ENCODE measurements around the gene RABEP2. TPM values are rescaled to one million over a fixed set of nuclear protein-coding genes. Genes with fewer than 3 reads are reported as not detected.
"Not testable (repeated sequence)": the region's sequence is repeated elsewhere in the genome, so short reads cannot be mapped to it uniquely, and the experiment has no call there.

Gene RABEP2
- polyA plus RNA-seq, 1 donor (not counting 4 experiments of a cell fraction or from before 2014, with no cell fraction given) = 8.7 TPM

- no peak for FAIRE-seq
- H3K79me2 ChIP-seq (ENCODE audit: control insufficient read depth, insufficient read depth, low read length) = peaks cover 5% of the 10 kb centered on the region
- no peaks in the 10 kb centered on the region for H4K20me1 ChIP-seq (ENCODE audit: control insufficient read depth, extremely low read depth, insufficient read depth, low read length)
- dilution Hi-C loops (cut with MboI; ENCODE audit: extremely low pct_ligation_motif_present, low sequenced_read_pairs) = no loop called here
- TF ChIP-seq EZH2 (IDR thresholded peaks at IDR 0.05; ENCODE audit: low read length) (no peak), CTCF (optimal IDR thresholded peaks at IDR 0.05 in 1 of 3, IDR thresholded peaks at IDR 0.05 in 1 of 3, conservative IDR thresholded peaks at IDR 0.05 in 1 of 3; ENCODE audit: extremely low read depth in 1 of 3, insufficient read depth in 2 of 3, low read length in 3 of 3) (no peak)
- H3K9me3 ChIP-seq (ENCODE audit: control insufficient read depth, low read depth, low read length) = no peaks in the 10 kb centered on the region
- H3K4me3 ChIP-seq (ENCODE audit: control insufficient read depth in 2 of 3, extremely low read depth in 1 of 3, insufficient read depth in 2 of 3, low read depth in 1 of 3, low read length in 3 of 3) = no peak overlapping the region
- no peaks in the 10 kb centered on the region for H3K27me3 ChIP-seq (ENCODE audit: control insufficient read depth, extremely low read depth, insufficient read depth, low read length)
- H3K4me2 ChIP-seq (ENCODE audit: control insufficient read depth, extremely low read depth, insufficient read depth, low read depth, low read length) = no peak overlapping the region
- H3K9me1 ChIP-seq (ENCODE audit: control insufficient read depth, extremely low read depth, insufficient read depth, low read length) = no peaks in the 10 kb centered on the region
- peaks cover 10% of the 10 kb centered on the region for H3K4me1 ChIP-seq (ENCODE audit: control insufficient read depth, extremely low read depth, insufficient read depth, low read length)
- no peak overlapping the region for H3K27ac ChIP-seq (ENCODE audit: control insufficient read depth, insufficient read depth, low read length)
- no peaks in the 10 kb centered on the region for H3K36me3 ChIP-seq (ENCODE audit: control insufficient read depth in 2 of 2, extremely low read depth in 1 of 2, insufficient read depth in 2 of 2, low read length in 2 of 2)
- H2AFZ ChIP-seq (ENCODE audit: control insufficient read depth, low read length) = no peak overlapping the region
- H3K9ac ChIP-seq (ENCODE audit: control insufficient read depth, extremely low read depth, insufficient read depth, low read length) = no peak overlapping the region
- DNase-seq (ENCODE audit: low read depth, low spot score) = no peak
Observed at GRCh38 chr16:28946681-28947080, 21.6 kb upstream of the RABEP2 start.

GRCh38 chr16:28943281-28943680 lies 18.2 kb upstream of the RABEP2 start:
- no peaks in the 10 kb centered on the region for H3K27me3 ChIP-seq (ENCODE audit: control insufficient read depth, extremely low read depth, insufficient read depth, low read length)
- dilution Hi-C loops (cut with MboI; ENCODE audit: extremely low pct_ligation_motif_present, low sequenced_read_pairs) = no loop called here
- H3K9ac ChIP-seq (ENCODE audit: control insufficient read depth, extremely low read depth, insufficient read depth, low read length) = no peak overlapping the region
- H3K4me1 ChIP-seq (ENCODE audit: control insufficient read depth, extremely low read depth, insufficient read depth, low read length) = peaks cover 10% of the 10 kb centered on the region
- H3K27ac ChIP-seq (ENCODE audit: control insufficient read depth, insufficient read depth, low read length) = no peak overlapping the region
- H3K4me2 ChIP-seq (ENCODE audit: control insufficient read depth, extremely low read depth, insufficient read depth, low read depth, low read length) = no peak overlapping the region
- TF ChIP-seq CTCF (optimal IDR thresholded peaks at IDR 0.05 in 1 of 3, IDR thresholded peaks at IDR 0.05 in 1 of 3, conservative IDR thresholded peaks at IDR 0.05 in 1 of 3; ENCODE audit: extremely low read depth in 1 of 3, insufficient read depth in 2 of 3, low read length in 3 of 3) = no peak
- TF ChIP-seq EZH2 (IDR thresholded peaks at IDR 0.05; ENCODE audit: low read length) = no peak
- DNase-seq (ENCODE audit: low read depth, low spot score) (no peak), FAIRE-seq (no peak)
- no peaks in the 10 kb centered on the region for H3K36me3 ChIP-seq (ENCODE audit: control insufficient read depth in 2 of 2, extremely low read depth in 1 of 2, insufficient read depth in 2 of 2, low read length in 2 of 2)
- H3K9me1 ChIP-seq (ENCODE audit: control insufficient read depth, extremely low read depth, insufficient read depth, low read length) = no peaks in the 10 kb centered on the region
- no peak overlapping the region for H3K4me3 ChIP-seq (ENCODE audit: control insufficient read depth in 2 of 3, extremely low read depth in 1 of 3, insufficient read depth in 2 of 3, low read depth in 1 of 3, low read length in 3 of 3)
- H3K79me2 ChIP-seq (ENCODE audit: control insufficient read depth, insufficient read depth, low read length) = no peaks in the 10 kb centered on the region
- no peaks in the 10 kb centered on the region for H4K20me1 ChIP-seq (ENCODE audit: control insufficient read depth, extremely low read depth, insufficient read depth, low read length)
- no peak overlapping the region for H2AFZ ChIP-seq (ENCODE audit: control insufficient read depth, low read length)
- no peaks in the 10 kb centered on the region for H3K9me3 ChIP-seq (ENCODE audit: control insufficient read depth, low read depth, low read length)

- H3K4me2 ChIP-seq (ENCODE audit: control insufficient read depth, extremely low read depth, insufficient read depth, low read depth, low read length); H3K4me1 ChIP-seq (ENCODE audit: control insufficient read depth, extremely low read depth, insufficient read depth, low read length); H3K4me3 ChIP-seq (ENCODE audit: control insufficient read depth in 2 of 3, extremely low read depth in 1 of 3, insufficient read depth in 2 of 3, low read depth in 1 of 3, low read length in 3 of 3); H3K9me3 ChIP-seq (ENCODE audit: control insufficient read depth, low read depth, low read length); FAIRE-seq; H3K9me1 ChIP-seq (ENCODE audit: control insufficient read depth, extremely low read depth, insufficient read depth, low read length); H3K27ac ChIP-seq (ENCODE audit: control insufficient read depth, insufficient read depth, low read length); H3K27me3 ChIP-seq (ENCODE audit: control insufficient read depth, extremely low read depth, insufficient read depth, low read length); H3K36me3 ChIP-seq (ENCODE audit: control insufficient read depth in 2 of 2, extremely low read depth in 1 of 2, insufficient read depth in 2 of 2, low read length in 2 of 2); H4K20me1 ChIP-seq (ENCODE audit: control insufficient read depth, extremely low read depth, insufficient read depth, low read length); H3K9ac ChIP-seq (ENCODE audit: control insufficient read depth, extremely low read depth, insufficient read depth, low read length); dilution Hi-C loops (cut with MboI; ENCODE audit: extremely low pct_ligation_motif_present, low sequenced_read_pairs); DNase-seq (ENCODE audit: low read depth, low spot score); H2AFZ ChIP-seq (ENCODE audit: control insufficient read depth, low read length); H3K79me2 ChIP-seq (ENCODE audit: control insufficient read depth, insufficient read depth, low read length): not testable (repeated sequence)
Observed at GRCh38 chr16:28939825-28940224, 14.8 kb upstream of the RABEP2 start.
